GM19023 (cell line): ENCODE results near the gene PUS3.
"Not testable (repeated sequence)": the region's sequence is repeated elsewhere in the genome, so short reads cannot be mapped to it uniquely, and the experiment has no call there.

Experiments used
- ATAC-seq: cut with Tn5 transposase; IDR thresholded peaks from one replicate; pipeline ENCODE4 v1.9.1; 2021; ENCODE audit warnings: mild to moderate bottlenecking, moderate library complexity; ENCODE audit not compliant: unreplicated experiment

PUS3 gene

DNA sequence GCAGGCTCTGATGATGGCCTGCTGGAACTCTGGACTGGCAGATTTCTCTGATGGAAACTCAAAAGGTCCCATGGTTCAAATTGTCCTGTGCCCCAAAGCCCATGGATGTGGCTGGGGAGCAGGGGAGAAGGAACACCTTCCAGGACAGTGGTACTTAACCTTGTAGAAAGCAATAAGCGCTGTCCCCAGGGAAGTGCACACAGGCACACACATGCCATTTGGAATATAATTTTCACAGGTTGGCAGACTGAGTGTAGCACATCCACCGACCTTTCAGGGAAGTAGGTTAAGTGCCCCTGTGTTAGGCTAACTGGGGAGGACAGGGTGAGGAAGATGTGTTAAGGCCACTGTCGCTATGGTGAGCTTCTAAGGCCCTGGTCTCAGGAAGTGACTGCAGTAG, 19.1 kb upstream of the PUS3 start:
- no peak for ATAC-seq

DNA sequence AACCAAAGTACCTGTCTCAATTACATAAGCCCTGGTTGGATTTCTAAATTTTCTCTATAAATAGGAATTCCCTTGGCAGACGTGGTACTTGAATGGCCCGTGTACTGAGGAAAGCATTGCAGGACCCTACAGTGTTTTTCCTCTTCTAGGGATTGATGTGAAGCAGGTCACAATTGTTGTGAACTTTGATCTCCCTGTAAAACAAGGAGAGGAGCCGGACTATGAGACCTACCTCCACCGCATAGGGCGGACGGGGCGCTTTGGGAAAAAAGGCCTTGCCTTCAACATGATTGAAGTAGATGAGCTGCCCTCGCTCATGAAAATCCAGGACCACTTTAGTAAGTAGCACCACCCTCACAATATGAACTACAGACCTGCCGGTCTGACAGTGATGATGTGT, 18.0 kb upstream of the PUS3 start:
- ATAC-seq = no peak

DNA sequence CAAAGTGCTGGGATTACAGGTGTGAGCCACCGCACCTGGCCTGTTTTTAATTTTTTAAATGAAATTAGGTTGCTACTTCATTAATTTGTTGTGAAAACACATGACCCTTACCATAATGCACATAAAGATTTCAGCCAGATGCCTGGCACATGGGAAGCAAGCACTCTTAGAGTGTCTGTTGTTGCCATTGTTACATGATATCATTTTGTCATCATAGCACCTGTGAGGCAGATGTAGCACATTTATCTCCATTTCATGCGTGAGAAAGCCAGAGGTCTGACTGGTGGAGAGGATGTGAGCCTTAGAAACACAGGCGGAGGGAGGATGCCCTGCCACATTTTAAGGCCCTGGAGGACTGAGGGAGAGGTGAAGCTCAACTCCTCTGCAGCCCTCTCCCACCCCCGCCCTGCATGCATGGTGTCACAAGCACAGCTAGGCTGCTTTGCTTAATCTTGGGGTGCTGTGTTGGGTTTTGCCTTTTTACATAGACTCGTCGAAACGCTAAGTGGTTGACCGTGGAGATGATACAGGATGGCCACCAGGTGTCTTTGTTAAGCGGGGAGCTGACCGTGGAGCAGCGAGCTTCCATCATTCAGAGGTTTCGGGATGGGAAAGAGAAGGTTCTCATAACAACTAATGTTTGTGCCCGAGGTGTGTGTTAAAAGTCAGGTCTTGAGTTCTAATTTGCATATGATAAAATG, 15.3 kb upstream of the PUS3 start:
- ATAC-seq = no peak

DNA sequence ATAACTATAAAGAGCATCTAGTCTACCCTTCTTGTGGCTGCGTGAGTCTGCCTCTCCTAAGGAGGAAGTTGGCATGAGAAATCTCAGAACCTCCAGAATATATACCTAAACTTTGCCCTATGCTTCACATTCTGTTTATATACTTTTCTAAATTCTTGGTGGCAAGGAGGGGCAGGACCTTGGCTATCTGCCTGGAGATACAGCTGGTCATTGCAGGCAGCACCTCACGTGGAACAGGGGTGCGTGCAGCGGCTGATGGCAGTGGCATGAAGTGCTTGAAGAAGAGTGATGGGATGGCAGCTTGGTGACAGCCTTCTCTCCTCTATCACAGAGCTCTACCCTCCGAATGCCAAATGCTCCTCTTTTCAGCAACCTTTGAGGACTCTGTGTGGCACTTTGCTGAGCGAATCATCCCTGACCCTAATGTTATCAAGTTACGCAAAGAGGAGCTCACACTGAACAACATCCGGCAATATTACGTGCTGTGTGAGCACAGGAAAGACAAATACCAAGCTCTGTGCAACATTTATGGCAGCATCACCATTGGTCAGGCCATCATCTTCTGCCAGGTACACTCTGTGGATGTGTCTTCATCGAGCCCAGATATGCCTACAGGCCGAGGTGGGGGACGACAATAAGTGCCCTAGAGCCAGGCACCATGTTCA, 13.8 kb upstream of the PUS3 start:
- no peak for ATAC-seq

DNA sequence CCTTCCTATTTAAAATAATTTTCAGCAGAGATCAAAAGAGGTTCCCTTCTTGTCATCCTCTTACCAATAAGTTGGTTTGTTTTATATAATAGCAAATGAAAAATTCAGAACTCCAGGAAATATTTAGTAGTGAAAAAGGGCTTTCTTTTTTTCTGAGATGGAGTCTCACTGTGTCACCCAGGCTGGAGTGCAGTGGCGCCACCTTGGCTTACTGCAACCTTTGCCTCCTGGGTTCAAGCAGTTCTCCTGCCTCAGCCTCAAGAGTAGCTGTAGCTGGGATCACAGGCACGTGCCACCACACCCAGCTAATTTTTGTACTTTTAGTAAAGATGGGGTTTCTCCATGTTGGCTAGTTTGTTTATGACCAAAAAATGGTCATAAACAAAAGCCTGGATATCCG, 11.6 kb upstream of the PUS3 start:
- ATAC-seq = not testable (repeated sequence)

DNA sequence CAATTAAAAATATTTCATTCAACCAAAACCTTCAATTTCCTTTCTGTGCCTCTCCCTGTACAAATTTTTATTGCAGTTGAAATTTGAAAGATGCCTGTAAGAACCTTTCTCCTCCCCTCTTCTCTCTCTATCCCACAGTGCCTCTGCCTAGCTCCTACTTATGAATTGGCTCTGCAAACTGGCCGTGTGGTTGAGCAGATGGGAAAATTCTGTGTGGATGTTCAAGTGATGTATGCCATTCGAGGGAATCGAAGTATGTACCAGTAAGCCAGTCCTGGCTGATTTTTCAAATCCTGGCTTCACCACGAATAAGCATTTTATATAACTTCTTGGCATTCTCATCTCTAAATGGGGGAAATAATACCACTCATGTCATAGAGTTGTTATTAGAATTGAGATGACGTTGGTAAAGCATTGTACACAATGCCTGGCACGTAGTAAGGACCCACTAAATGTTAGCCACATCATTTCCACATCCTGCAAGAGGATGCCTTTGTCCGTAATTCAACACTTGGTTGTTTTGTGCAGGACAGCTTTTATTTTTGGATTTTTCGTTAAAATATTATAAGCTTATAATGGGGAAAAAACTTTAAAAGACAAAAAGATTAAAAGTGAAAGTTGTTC, 7.3 kb upstream of the PUS3 start:
- ATAC-seq = no peak

DNA sequence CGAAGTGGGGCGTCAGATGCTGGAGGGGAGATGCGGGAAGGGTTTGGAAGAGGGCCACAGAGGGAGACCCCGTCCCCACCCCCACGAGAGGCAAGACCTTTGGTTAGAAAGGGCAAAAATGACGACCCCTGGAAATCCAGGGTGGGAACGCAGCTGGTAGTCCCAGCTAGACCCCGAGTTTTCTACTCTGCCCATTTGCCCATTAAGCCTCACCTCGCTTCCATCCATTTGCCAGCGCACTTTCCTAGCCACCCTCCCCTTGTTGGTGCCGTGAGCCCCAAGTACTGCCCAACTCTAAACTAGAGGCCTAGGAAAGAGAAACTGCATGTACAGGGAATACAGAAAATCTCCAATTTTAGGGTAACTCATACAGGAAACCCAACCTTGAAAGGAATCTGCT, 1.7 kb upstream of the PUS3 start:
- ATAC-seq = no peak

DNA sequence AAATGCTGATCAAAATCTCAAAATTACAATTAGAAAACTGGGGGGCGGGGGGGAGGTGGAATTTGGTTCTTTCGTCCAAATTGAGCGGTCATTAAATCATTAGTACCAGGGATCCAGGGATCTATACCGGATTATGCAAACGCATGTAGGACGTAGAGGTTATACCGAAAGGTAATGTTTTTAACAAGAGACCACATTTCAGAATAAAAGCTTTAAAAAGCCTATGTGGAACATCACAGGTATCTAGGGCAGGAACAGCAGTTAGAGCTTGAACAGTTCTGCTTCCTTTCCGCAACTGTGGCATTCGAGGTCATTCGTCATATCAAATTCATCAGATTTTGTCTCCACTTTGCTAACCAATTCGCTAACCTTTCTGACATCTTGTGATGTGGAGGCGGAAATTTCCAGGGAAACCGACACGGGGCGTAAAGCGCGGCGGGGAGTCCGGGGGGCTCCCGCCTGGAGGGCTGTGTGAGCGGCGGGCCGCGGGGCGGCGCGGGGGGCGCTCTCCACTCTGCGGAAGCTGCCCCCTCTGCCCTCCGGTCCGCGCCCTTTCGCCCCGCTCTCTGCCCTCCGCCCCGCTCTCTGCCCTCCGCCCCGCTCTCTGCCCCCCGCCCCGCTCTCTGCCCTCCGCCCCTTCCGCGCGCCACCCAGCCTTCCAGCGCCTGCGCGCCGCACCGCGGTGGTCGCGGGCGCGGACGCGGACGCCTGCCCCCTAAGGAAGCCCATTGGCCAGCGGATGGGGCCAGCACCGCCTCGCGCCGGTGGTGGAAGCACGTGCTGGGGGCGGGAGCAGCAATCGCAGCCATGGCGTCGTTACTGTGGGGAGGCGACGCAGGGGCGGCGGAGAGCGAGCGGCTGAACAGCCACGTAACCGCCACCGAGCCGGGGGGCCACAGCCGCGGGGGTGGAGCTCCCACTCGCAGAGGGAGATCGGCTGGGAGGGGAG, 979 bp upstream of the PUS3 start, which contains the start of gene DDX25:
DDX25 (plus strand) TSS at position 798 of the 949 bp plus-strand sequence; CDS start at position 808, 10 bp downstream.
- ATAC-seq = no peak

DNA sequence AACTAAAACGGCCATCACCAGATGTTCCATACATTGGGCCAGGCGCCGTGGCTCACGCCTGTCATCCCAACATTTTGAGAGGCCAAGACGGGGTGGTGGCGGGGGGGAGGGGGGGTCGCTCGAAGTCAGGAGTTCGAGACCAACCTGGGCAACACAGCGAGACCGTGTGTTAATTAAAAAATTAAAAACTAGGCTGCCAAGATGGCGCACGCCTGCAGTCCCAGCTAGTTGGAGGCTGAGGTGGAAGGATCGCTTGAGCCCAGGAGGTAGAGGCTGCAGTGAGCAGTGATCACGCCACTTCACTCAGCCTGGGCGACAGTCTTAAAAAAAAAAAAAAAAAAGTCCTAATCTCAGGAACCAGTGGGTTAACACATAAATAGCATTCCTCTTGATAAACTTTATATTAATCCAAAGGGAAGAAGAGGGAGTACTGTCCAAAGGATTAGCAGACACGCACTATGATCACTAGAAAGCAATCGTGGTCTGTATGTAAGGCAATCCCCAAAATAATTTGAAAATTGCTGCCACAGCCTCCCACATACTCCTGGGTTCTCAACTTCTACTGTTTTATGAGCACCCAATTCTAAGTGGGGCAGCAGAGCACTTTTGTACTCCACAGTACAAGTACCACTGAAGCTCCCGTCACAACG, 604 bp downstream of the PUS3 start:
- ATAC-seq = no peak

DNA sequence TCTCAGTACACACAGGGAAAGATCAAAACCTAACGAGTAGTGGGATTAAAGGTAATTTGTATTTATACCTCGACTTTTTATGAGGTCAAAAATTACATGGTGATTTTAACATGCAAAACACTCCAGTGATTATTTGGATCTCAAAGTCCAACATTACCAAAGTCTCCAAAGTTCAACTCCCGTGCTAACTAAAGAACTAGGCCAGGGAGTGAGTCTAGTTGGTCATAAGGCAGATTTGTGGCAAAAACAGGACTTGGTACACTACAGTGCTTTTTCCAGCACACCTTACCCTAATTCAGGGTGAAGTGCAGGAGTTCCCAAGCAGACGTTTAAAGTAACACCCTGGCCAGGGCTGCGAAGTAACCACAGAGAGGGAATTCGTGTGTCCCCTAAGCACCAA, 1.1 kb downstream of the PUS3 start:
- no peak for ATAC-seq

DNA sequence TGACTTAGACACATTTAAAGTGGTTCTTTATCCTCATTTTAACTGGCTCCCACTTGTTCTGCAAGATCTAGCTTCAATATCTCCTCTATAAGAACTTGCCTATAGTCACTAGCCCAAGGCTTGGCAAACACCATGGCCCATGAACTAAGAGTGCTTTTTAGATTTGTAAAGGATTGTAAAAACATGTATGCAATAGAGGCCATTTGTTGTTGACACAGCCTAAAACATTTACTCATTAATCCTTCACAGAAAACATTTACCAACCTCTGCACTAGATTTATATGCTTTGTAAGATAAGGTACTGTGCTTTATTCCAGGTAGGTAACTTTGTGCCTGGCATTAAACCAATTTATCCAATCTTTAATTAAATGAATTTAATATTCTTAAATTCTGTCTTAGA, 10.0 kb downstream of the PUS3 start:
- ATAC-seq = no peak

DNA sequence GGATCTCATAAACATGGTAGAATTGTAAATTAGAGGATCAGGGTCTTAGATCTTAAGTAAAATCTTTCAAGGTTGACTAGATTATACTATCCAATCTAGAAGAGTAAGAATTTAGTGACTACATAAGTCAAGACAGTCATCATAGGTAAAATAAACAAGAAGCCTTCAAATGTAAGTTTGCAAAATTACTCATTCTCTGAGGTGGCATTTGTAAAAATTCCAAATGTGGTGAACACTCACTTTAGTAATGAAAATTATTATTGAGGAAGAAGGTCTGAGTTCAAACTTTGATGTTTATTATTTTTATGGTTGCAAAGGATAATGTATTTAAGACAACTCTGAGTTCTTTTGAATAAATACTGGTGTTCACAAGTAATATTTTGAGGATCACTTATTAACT, 10.9 kb downstream of the PUS3 start:
- no peak for ATAC-seq

DNA sequence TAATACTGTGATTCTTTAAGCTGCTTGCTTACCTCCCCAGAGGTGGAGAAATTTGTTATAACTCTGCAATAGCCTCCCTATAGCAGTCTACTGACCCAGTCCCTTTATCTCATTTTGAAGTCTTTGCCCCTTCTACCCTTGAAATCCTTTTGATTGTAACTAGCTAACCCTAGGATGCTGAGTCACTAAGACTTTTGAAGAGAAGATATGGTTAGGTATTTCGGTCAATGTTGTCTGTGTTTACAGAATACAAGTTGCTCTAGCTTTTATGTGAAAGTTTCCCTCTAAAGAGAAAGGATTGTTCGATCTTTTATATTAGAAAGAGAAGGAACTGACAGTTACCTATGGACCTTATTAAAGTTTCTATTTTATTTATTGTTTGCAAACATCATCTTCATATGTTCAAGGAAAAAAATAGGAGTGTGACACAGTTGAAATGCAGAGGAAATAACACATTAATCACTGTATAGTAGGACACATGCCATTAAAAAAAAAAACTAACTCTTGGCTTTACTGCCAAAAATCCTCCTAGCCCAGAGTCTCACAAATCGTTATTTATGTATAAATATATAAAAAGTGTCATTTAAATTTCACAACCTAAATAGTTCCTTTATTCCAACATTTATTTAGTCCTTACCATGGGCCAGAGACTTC, 12.4 kb downstream of the PUS3 start:
- ATAC-seq = no peak

DNA sequence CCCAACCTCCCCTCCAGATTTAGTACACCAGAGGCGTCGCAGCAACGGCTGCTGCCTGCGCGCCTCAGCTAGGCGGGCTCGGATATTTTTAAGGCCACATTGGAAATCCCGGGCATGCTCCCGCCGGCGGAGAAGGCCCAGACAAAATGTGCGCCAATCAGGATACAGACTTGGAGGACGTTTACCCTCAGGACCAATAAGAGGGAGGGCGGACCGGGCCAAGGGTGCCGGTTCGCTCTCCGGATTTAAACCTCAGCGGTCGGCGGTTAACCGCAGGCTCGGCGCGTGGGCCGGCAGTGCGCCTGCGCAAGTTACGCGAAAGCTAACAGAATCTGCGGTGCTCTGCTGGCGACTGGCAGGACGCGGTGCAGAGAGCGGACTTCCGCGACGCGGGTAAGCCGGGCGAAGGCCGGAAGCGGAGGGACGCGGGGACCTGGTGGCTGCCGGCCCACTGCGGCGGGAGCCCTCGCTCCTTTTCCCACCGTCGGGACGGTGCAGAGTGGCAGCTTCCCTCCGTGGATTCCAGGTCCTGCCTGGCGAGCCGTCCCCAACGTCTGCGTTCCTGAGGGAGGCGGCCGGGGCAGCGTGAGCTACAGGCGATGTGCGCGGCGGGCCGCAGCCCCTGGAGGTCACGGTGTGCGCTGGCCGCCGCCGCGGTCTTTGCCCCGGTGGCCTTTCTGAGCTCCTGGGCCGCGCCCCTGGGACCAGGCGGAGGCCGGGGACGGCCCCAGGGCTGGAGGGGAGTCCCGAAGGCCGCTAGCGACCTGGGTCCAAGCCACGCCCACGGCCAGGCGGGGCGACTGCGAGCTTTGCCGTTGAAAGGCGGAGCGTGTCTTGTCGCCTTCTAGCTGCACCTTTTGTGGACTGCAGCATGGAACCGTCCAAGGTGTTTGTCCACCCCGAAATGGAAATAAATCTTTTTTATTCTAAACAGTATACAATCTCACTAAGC, 15.4 kb downstream of the PUS3 start, which contains the start of gene HYLS1:
HYLS1 (plus strand) TSS at position 296 of the 952 bp plus-strand sequence. CDS start 11,701 bp downstream, outside the sequence.
- ATAC-seq = peak; percentile 87

DNA sequence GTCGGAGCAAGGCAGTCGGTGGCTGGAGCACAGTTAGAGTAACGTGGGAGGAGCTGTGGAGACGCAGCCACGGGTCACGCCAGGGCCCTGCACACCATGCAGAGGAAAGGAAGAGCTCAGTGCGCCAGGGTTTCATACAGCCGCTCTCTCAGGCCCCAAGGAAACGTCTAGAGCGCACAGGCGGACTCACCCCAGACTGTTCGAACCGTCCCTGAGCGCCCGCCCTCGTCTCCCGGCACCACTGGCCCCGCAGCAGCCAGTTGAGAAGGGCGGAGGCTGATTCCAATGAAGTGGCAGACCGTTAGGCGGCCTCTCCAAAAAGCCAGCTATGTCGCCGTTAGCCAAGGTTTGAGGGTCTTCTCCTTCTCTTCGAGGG, 16.0 kb downstream of the PUS3 start:
- peak; percentile 40 for ATAC-seq

DNA sequence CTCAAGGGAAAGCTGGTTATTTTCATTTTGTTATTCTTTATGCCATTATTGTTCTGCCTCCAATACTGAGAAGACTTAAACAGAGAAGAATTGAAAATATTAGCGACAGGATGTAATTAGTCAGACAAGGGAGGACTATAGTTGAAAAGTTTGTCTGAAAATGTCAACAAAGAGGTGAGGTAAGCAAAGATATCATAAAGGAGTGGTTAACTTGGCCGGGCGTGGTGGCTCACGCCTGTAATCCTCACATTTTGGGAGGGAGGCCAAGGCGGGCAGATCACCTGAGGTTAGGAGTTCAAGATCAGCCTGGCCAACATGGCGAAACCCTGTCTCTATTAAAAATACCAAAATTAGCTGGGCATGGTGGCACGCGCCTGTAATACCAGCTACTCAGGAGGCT, 19.6 kb downstream of the PUS3 start:
- ATAC-seq = no peak

DNA sequence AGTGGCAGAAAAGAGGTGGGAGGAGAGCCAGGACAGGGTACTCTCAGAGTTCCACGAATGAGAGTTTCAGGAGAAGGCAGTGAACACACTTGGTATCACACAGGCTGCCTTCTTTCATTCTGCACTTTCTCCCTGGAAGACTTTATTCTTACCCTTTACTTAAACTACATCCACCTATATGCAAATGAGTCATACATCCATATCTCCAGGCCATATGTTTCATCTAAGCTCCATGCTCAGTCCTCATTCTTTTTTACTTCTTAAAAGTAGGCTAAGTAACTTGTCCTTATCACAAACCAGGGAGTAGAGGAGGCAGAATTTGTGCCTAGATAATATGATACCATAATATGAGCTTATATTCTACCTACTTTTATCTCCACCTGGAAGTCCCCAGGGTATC, 21.7 kb downstream of the PUS3 start:
- ATAC-seq = no peak

DNA sequence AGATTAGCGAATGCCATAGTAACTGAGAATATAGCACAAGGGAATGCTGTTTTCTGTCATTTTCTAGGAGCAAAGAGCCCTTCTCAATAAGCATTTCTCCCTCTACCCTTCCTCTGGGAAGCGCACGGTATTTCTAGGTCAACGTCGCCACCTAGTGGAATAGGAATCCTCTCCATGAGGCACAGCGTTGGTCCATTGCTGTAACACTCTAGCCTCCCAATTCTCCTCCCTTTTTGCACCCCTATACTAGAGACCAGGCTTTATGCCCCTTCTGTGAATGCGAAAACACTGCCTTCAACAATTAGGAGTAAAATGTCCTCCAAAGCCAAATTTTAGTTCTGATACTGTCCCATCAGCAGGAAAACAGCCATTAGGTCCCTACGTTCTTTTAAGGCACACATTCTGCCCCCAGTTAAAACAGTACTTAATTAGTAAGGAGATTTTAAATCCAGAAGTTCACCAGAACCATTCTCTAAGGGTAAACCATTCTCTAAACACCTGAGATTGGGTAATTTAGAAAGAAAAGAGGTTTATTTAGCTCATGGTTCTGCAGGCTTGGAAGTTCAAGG, 28.4 kb downstream of the PUS3 start:
- ATAC-seq = peak; percentile 62
